Memory B cell (primary cell): Measurements from ENCODE around the gene KCNK17.

Experiments used
- ATAC-seq: fragments of 150-1000 bp; cut with Tn5 transposase; 2 replicates; pipeline ENCODE4 v1.10.0; 2021; ENCODE audit warnings: low read depth, mild to moderate bottlenecking, moderate library complexity
- DNase-seq, 2 donors: peaks; one replicate each; pipeline ENCODE4 v3.0.0; 2022; ENCODE audit warnings: low spot score in 2 of 2
- H3K27ac Mint-ChIP-seq: one replicate; pipeline ENCODE4 v1.8.0; 2022; ENCODE audit warnings: mild to moderate bottlenecking, moderate library complexity, mixed read lengths
- H3K27me3 Mint-ChIP-seq: one replicate; pipeline ENCODE4 v1.8.0; 2022; ENCODE audit warnings: mixed read lengths
- H3K36me3 Mint-ChIP-seq: one replicate; pipeline ENCODE4 v1.8.0; 2022; ENCODE audit warnings: mild to moderate bottlenecking, mixed read lengths
- H3K4me1 Mint-ChIP-seq: one replicate; pipeline ENCODE4 v1.8.0; 2022; ENCODE audit warnings: mixed read lengths
- H3K4me3 Mint-ChIP-seq: one replicate; pipeline ENCODE4 v1.8.0; 2022; ENCODE audit warnings: mild to moderate bottlenecking, moderate library complexity, mixed read lengths
- H3K9me3 Mint-ChIP-seq: one replicate; pipeline ENCODE4 v1.8.0; 2022; ENCODE audit warnings: mixed read lengths

The KCNK17 gene

GRCh38 chr6:39322306-39322850 lies 8.2 kb upstream of the KCNK17 start, which contains the start of gene KCNK16:
Gene KCNK16 (minus strand): TSS chr6:39322702. CDS start chr6:39322540, 162 bp downstream.
- no peak for ATAC-seq
- Mint-ChIP-seq H3K27ac (no peak within 1 kb of the TSS), H3K27me3 (peaks cover 20% of the 10 kb centered on the region), H3K4me1 (peaks cover 2% of the 10 kb centered on the region), H3K9me3 (no peaks in the 10 kb centered on the region), H3K36me3 (no peaks in the 10 kb centered on the region), H3K4me3 (no peak within 1 kb of the TSS)
- no peak for DNase-seq

GRCh38 chr6:39321761-39322160 lies 7.5 kb upstream of the KCNK17 start:
- no peak for ATAC-seq

GRCh38 chr6:39320363-39320984 lies 6.3 kb upstream of the KCNK17 start:
- Mint-ChIP-seq H3K27me3 (peaks cover 16% of the 10 kb centered on the region), H3K4me1 (peaks cover 2% of the 10 kb centered on the region), H3K36me3 (no peaks in the 10 kb centered on the region), H3K9me3 (no peaks in the 10 kb centered on the region), H3K4me3 (no peak overlapping the region), H3K27ac (no peak overlapping the region)
- no peak for ATAC-seq
- no peak for DNase-seq

More at GRCh38 chr6:39321761-39322160, 7.5 kb upstream of the KCNK17 start:
- Mint-ChIP-seq H3K36me3 (no peaks in the 10 kb centered on the region), H3K4me3 (no peak overlapping the region), H3K9me3 (no peaks in the 10 kb centered on the region), H3K4me1 (peaks cover 2% of the 10 kb centered on the region), H3K27me3 (peaks cover 15% of the 10 kb centered on the region), H3K27ac (no peak overlapping the region)
- no peak for DNase-seq

- Mint-ChIP-seq H3K4me1 (peaks cover 2% of the 10 kb centered on the region), H3K36me3 (no peaks in the 10 kb centered on the region), H3K27ac (no peak overlapping the region), H3K4me3 (no peak overlapping the region), H3K27me3 (peaks cover 11% of the 10 kb centered on the region), H3K9me3 (no peaks in the 10 kb centered on the region)
- DNase-seq: no peak
- no peak for ATAC-seq
Observed at GRCh38 chr6:39319621-39320362, 5.6 kb upstream of the KCNK17 start.

GRCh38 chr6:39317256-39317655 lies 3.0 kb upstream of the KCNK17 start:
- H3K36me3 Mint-ChIP-seq: no peaks in the 10 kb centered on the region
- peaks cover 2% of the 10 kb centered on the region for H3K4me1 Mint-ChIP-seq
- ATAC-seq: no peak
- peaks cover 11% of the 10 kb centered on the region for H3K27me3 Mint-ChIP-seq
- DNase-seq: no peak
- no peak overlapping the region for H3K4me3 Mint-ChIP-seq
- no peak overlapping the region for H3K27ac Mint-ChIP-seq
- H3K9me3 Mint-ChIP-seq: no peaks in the 10 kb centered on the region

GRCh38 chr6:39313526-39314272 lies 520 bp downstream of the KCNK17 start:
- Mint-ChIP-seq H3K27me3 (peaks cover 19% of the 10 kb centered on the region), H3K4me3 (peak overlapping the region; percentile 43), H3K36me3 (no peaks in the 10 kb centered on the region), H3K27ac (no peak overlapping the region), H3K4me1 (peaks cover 5% of the 10 kb centered on the region), H3K9me3 (no peaks in the 10 kb centered on the region)
- DNase-seq (no peak), ATAC-seq (no peak)

GRCh38 chr6:39312912-39313525 lies 1.2 kb downstream of the KCNK17 start:
- no peaks in the 10 kb centered on the region for H3K36me3 Mint-ChIP-seq
- H3K4me1 Mint-ChIP-seq: peaks cover 5% of the 10 kb centered on the region
- DNase-seq: no peak
- H3K4me3 Mint-ChIP-seq: no peak overlapping the region
- no peak overlapping the region for H3K27ac Mint-ChIP-seq
- H3K9me3 Mint-ChIP-seq: no peaks in the 10 kb centered on the region
- no peak for ATAC-seq
- peaks cover 19% of the 10 kb centered on the region for H3K27me3 Mint-ChIP-seq

- H3K27me3 Mint-ChIP-seq: peaks cover 18% of the 10 kb centered on the region
- no peaks in the 10 kb centered on the region for H3K9me3 Mint-ChIP-seq
- DNase-seq (no peak), ATAC-seq (no peak)
- no peak overlapping the region for H3K4me3 Mint-ChIP-seq
- no peaks in the 10 kb centered on the region for H3K36me3 Mint-ChIP-seq
- peaks cover 5% of the 10 kb centered on the region for H3K4me1 Mint-ChIP-seq
- H3K27ac Mint-ChIP-seq: no peak overlapping the region
Observed at GRCh38 chr6:39310542-39310941, 3.7 kb downstream of the KCNK17 start.

GRCh38 chr6:39309942-39310531 lies 4.2 kb downstream of the KCNK17 start:
- H3K27ac Mint-ChIP-seq: no peak overlapping the region
- H3K4me3 Mint-ChIP-seq: no peak overlapping the region
- H3K36me3 Mint-ChIP-seq: no peaks in the 10 kb centered on the region
- peaks cover 21% of the 10 kb centered on the region for H3K27me3 Mint-ChIP-seq
- peak; percentile 48 to 58 for DNase-seq
- ATAC-seq: peak; percentile 56
- H3K9me3 Mint-ChIP-seq: peaks cover 2% of the 10 kb centered on the region
- H3K4me1 Mint-ChIP-seq: peaks cover 5% of the 10 kb centered on the region

GRCh38 chr6:39307462-39307861 lies 6.8 kb downstream of the KCNK17 start:
- H3K4me1 Mint-ChIP-seq: peaks cover 5% of the 10 kb centered on the region
- peaks cover 19% of the 10 kb centered on the region for H3K27me3 Mint-ChIP-seq
- no peak for DNase-seq
- H3K9me3 Mint-ChIP-seq: peaks cover 3% of the 10 kb centered on the region
- H3K4me3 Mint-ChIP-seq: no peak overlapping the region
- no peak overlapping the region for H3K27ac Mint-ChIP-seq
- no peaks in the 10 kb centered on the region for H3K36me3 Mint-ChIP-seq
- ATAC-seq: no peak

GRCh38 chr6:39304951-39305350 lies 9.3 kb downstream of the KCNK17 start:
- DNase-seq: no peak
- no peak for ATAC-seq
- H3K4me3 Mint-ChIP-seq: no peak overlapping the region

GRCh38 chr6:39303425-39304153 lies 10.6 kb downstream of the KCNK17 start:
- no peak overlapping the region for H3K4me3 Mint-ChIP-seq
- no peak overlapping the region for H3K27ac Mint-ChIP-seq
- no peaks in the 10 kb centered on the region for H3K4me1 Mint-ChIP-seq
- DNase-seq: peak in 1 of 2 donors; percentile 21
- H3K27me3 Mint-ChIP-seq: peaks cover 12% of the 10 kb centered on the region
- no peak for ATAC-seq
- peaks cover 3% of the 10 kb centered on the region for H3K9me3 Mint-ChIP-seq
- no peaks in the 10 kb centered on the region for H3K36me3 Mint-ChIP-seq

More at GRCh38 chr6:39304951-39305350, 9.3 kb downstream of the KCNK17 start:
- no peak overlapping the region for H3K27ac Mint-ChIP-seq
- H3K36me3 Mint-ChIP-seq: no peaks in the 10 kb centered on the region
- H3K9me3 Mint-ChIP-seq: peaks cover 3% of the 10 kb centered on the region
- H3K27me3 Mint-ChIP-seq: peaks cover 11% of the 10 kb centered on the region
- H3K4me1 Mint-ChIP-seq: peaks cover under 1% of the 10 kb centered on the region
